HepG2 (cell line): ENCODE results near the gene TRIM36. TPM values are rescaled to one million over a fixed set of nuclear protein-coding genes. Genes with fewer than 3 reads are reported as not detected.

Experiments used
- ATAC-seq: fragments of 200-7000 bp; cut with Tn5 transposase; 3 replicates; pipeline ENCODE4 v1.9.1; 2020; ENCODE audit warnings: mild to moderate bottlenecking, moderate library complexity
- BruUV-seq: library from RNA; stranded (reverse); fragments of 400-500 nt; replicated peaks from 2 replicates; lab custom pipeline; 2021; lab: Mats Ljungman, UMichigan
- CTCF ChIA-PET: fragments of 300-600 bp; formaldehyde crosslinking; extraction: SDS; loops from one replicate; lab custom pipeline; 2021; ENCODE audit warnings: low total read pairs, inconsistent platforms, low intra/inter-chr PET ratio; lab: Yijun Ruan, JAX
- POLR2A ChIA-PET: fragments of 350-600 bp; sonication (Branson Sonifier 250); formaldehyde crosslinking; loops from one replicate; lab custom pipeline; 2020; ENCODE audit warnings: antibody characterized with exemption, inconsistent platforms; lab: Yijun Ruan, JAX
- DNase-seq: peaks from one replicate; pipeline ENCODE4 v3.0.0-alpha.2; 2015; ENCODE audit warnings: low spot score
- FAIRE-seq: peaks from 3 replicates; lab custom pipeline; 2011; peaks lifted over from hg19 to GRCh38; lab: Jason Lieb, UNC
- H2AFZ ChIP-seq: one replicate; pipeline ENCODE4 v1.6.1; 2011; ENCODE audit warnings: low read length, inconsistent platforms
- H3K27ac ChIP-seq: fragments of 300-600 bp; 3 replicates; pipeline ENCODE4 v1.8.0; 2011; ENCODE audit warnings: mixed run types, mild to moderate bottlenecking, mixed read lengths, low read length, inconsistent platforms; ENCODE audit not compliant: insufficient read depth; ENCODE audit errors: extremely low read length
- H3K27me3 ChIP-seq, 2 experiments: fragments of 200-600 bp in 1 of 2; 2 replicates in 1 of 2; 3 replicates in 1 of 2; pipeline versions ENCODE4 v1.6.0 to v1.8.0; 2011; ENCODE audit warnings: low read length in 2 of 2, mild to moderate bottlenecking in 2 of 2, moderate library complexity in 2 of 2, inconsistent platforms in 1 of 2; ENCODE audit not compliant: insufficient read depth in 2 of 2, control insufficient read depth in 1 of 2
- H3K36me3 ChIP-seq, 2 experiments: fragments of 200-600 bp in 1 of 2; replicated peaks in 1 of 2; 2 replicates in 1 of 2; 3 replicates in 1 of 2; pipeline versions ENCODE4 v1.5.1 to v1.8.0; 2011; ENCODE audit warnings: low read length in 2 of 2, inconsistent platforms in 1 of 2; ENCODE audit not compliant: insufficient read depth in 2 of 2, control insufficient read depth in 1 of 2
- H3K4me1 ChIP-seq: 2 replicates; pipeline ENCODE4 v1.5.1; 2012; ENCODE audit warnings: low read length, inconsistent platforms; ENCODE audit not compliant: insufficient read depth
- H3K4me2 ChIP-seq: 2 replicates; pipeline ENCODE4 v1.6.0; 2011; ENCODE audit warnings: low read depth, low read length, inconsistent platforms
- H3K4me3 ChIP-seq, 3 experiments: fragments of 200-600 bp in 1 of 3; sonication (generic), shearing (Covaris generic) in 1 of 3; replicated peaks in 1 of 3; 2 replicates each; pipeline ENCODE4 v1.5.1; 2011 to 2016; ENCODE audit warnings: low read length in 3 of 3, inconsistent platforms in 2 of 3, low read depth in 2 of 3, mild to moderate bottlenecking in 2 of 3, control low read depth in 1 of 3, mixed read lengths in 1 of 3; ENCODE audit not compliant: insufficient read depth in 1 of 3
- H3K79me2 ChIP-seq: one replicate; pipeline ENCODE4 v1.6.1; 2011; ENCODE audit warnings: low read length, inconsistent platforms; ENCODE audit not compliant: insufficient read depth
- H3K9ac ChIP-seq: 2 replicates; pipeline ENCODE4 v1.6.0; 2011; ENCODE audit warnings: mild to moderate bottlenecking, low read depth, low read length, inconsistent platforms; ENCODE audit not compliant: insufficient read depth
- H3K9me3 ChIP-seq: 2 replicates; pipeline ENCODE4 v1.5.1; 2012; ENCODE audit warnings: mild to moderate bottlenecking, low read length
- H4K20me1 ChIP-seq: 2 replicates; pipeline ENCODE4 v1.6.0; 2011; ENCODE audit warnings: inconsistent platforms, mild to moderate bottlenecking, low read length, moderate library complexity; ENCODE audit not compliant: insufficient read depth
- NKX3-1 ChIP-seq: sonication (generic); formaldehyde crosslinking; IDR thresholded peaks from 2 replicates; pipeline ENCODE4 v1.5.0; 2020; ENCODE audit warnings: missing genetic modification reagents
- RNF2 ChIP-seq: fragments of 450-650 bp; conservative IDR thresholded peaks from 2 replicates; pipeline ENCODE4 v1.6.1; 2016; ENCODE audit warnings: low read depth
- SRSF1 ChIP-seq: fragments of 200-400 bp; formaldehyde crosslinking; optimal IDR thresholded peaks from 2 replicates; pipeline ENCODE3; 2017; ENCODE audit warnings: mild to moderate bottlenecking, low read depth, low read length, moderate library complexity
- ZBTB1 ChIP-seq: sonication (generic); formaldehyde crosslinking; IDR thresholded peaks from 2 replicates; pipeline ENCODE4 v1.4.0; 2020; ENCODE audit warnings: missing genetic modification reagents, borderline replicate concordance
- ZNF275 ChIP-seq: sonication (generic); formaldehyde crosslinking; IDR thresholded peaks from 2 replicates; pipeline ENCODE4 v1.8.0; 2022; ENCODE audit warnings: missing genetic modification reagents, mild to moderate bottlenecking, inconsistent platforms, borderline replicate concordance
- ZNF281 ChIP-seq: sonication (generic); formaldehyde crosslinking; IDR thresholded peaks from 2 replicates; pipeline ENCODE4 v1.4.0; 2020; ENCODE audit warnings: missing genetic modification reagents, borderline replicate concordance
- ZNF460 ChIP-seq: sonication (generic); formaldehyde crosslinking; IDR thresholded peaks from 2 replicates; pipeline ENCODE4 v1.5.1; 2020; ENCODE audit warnings: missing genetic modification reagents, mild to moderate bottlenecking, borderline replicate concordance
- ZNF619 ChIP-seq: sonication (generic); formaldehyde crosslinking; IDR thresholded peaks from 2 replicates; pipeline ENCODE4 v1.4.0; 2020; ENCODE audit warnings: mild to moderate bottlenecking, missing genetic modification reagents
- ZNF713 ChIP-seq: sonication (generic); formaldehyde crosslinking; IDR thresholded peaks from 2 replicates; pipeline ENCODE4 v1.4.0; 2020; ENCODE audit warnings: mild to moderate bottlenecking, missing genetic modification reagents
- ZNF749 ChIP-seq: sonication (generic); formaldehyde crosslinking; IDR thresholded peaks from 2 replicates; pipeline ENCODE4 v1.8.0; 2022; ENCODE audit warnings: mild to moderate bottlenecking, missing genetic modification reagents, moderate library complexity, borderline replicate concordance
- in situ Hi-C: cut with HindIII; loops from 2 replicates; pipeline ENCODE4 v1.10.0; 2017; ENCODE audit warnings: low pct_unique_long_range_greater_than_20kb; ENCODE audit not compliant: extremely low pct_ligation_motif_present
- intact Hi-C: fragments of 100-400 bp; cut with micrococcal nuclease; formaldehyde crosslinking; loops from one replicate; pipeline ENCODE4 v1.10.0; 2022; ENCODE audit not compliant: unreplicated experiment
- polyA plus RNA-seq, 8 experiments: library from polyadenylated mRNA; depleted of rRNA in 3 of 8; stranded (reverse) in 7 of 8; unstranded in 1 of 8; fragments of >200 nt; fragmentation: Illumina TruSeq in 4 of 8; extraction: Trizol in 4 of 8; gene quantifications; 2 replicates each; pipeline versions ENCODE4 v1.2.1 to v1.2.3, GENCODE V29; 2011 to 2016; ENCODE audit warnings: low read depth in 4 of 8, missing spikeins in 1 of 8, mixed read lengths in 1 of 8; ENCODE audit not compliant: insufficient read depth in 1 of 8
- total RNA-seq, 5 experiments: library from RNA; depleted of rRNA; stranded (reverse); fragments of >200 nt; fragmentation: Illumina TruSeq; extraction: Trizol; gene quantifications; 2 replicates each; pipeline ENCODE4 v1.2.3, GENCODE V29; 2016; ENCODE audit warnings: low read depth in 1 of 5

The TRIM36 gene
- total and polyA plus RNA-seq, 2 of the 13 experiments (the other 11 are each of a cell fraction or from before 2014, with no cell fraction given) = 1.7 to 2.4 TPM

- Histone ChIP-seq H3K9ac (no peak overlapping the region), H4K20me1 (no peaks in the 10 kb centered on the region), H3K4me1 (peaks cover 16% of the 10 kb centered on the region), H3K36me3 (no peaks in the 10 kb centered on the region), H3K9me3 (no peaks in the 10 kb centered on the region), H3K27ac (no peak overlapping the region), H3K4me3 (no peak overlapping the region), H3K79me2 (no peaks in the 10 kb centered on the region), H3K27me3 (no peaks in the 10 kb centered on the region), H2AFZ (no peak overlapping the region), H3K4me2 (no peak overlapping the region)
- ChIA-PET CTCF (no interaction called here), POLR2A (no interaction called here)
- DNase-seq = no peak
- TF ChIP-seq ZBTB1 = no peak
- no peak for TF ChIP-seq ZNF275 (CRISPR knock-in tag)
- no peak for TF ChIP-seq RNF2
- TF ChIP-seq SRSF1 = no peak
- TF ChIP-seq ZNF281 = no peak
- TF ChIP-seq ZNF749 (CRISPR knock-in tag) = no peak
- no peak for TF ChIP-seq ZNF460 (CRISPR knock-in tag)
- TF ChIP-seq NKX3-1 (CRISPR knock-in tag) = no peak
- no peak for TF ChIP-seq ZNF713 (CRISPR knock-in tag)
- no peak for TF ChIP-seq ZNF619 (CRISPR knock-in tag)
- ATAC-seq = no peak
- no TSS peak for BruUV-seq
- FAIRE-seq = no peak
- intact Hi-C loops = no loop called here
- in situ Hi-C loops = no loop called here
Observed at GRCh38 chr5:115193295-115193694, 23.6 kb upstream of the TRIM36 start.
